Uterus (tissue), 2 donors: ENCODE data around the gene CRTAC1.

Experiments
- CTCF ChIP-seq, 4 experiments: fragments of 200-600 bp in 2 of 4; fragments of 450-650 bp in 2 of 4; sonication (generic) in 2 of 4; IDR thresholded peaks; one replicate each; pipeline ENCODE4 v1.5.1; 2016 to 2019; ENCODE audit warnings: antibody characterized with exemption in 4 of 4, mild to moderate bottlenecking in 2 of 4, moderate library complexity in 1 of 4
- POLR2A ChIP-seq, 2 donors: fragments of 450-650 bp; IDR thresholded peaks; one replicate each; pipeline ENCODE4 v1.6.1; 2016; ENCODE audit warnings: antibody characterized with exemption in 2 of 2, mild to moderate bottlenecking in 1 of 2, moderate library complexity in 1 of 2

- TF ChIP-seq POLR2A (IDR thresholded peaks at IDR 0.05) (no peak), CTCF (IDR thresholded peaks at IDR 0.05) (no peak)
These were observed 44.0 kb upstream of the CRTAC1 start for GRCh38 chr10:98074315-98074911.
